CD4-positive, alpha-beta T cell (primary cell): Measurements from ENCODE around the gene UGT1A10. TPM values are rescaled to one million over a fixed set of nuclear protein-coding genes. Genes with fewer than 3 reads are reported as not detected.

ENCODE experiments used
- ATAC-seq: fragments of 200-7000 bp; cut with Tn5 transposase; one replicate; pipeline ENCODE4 v1.10.0; 2022; ENCODE audit warnings: mild to moderate bottlenecking; ENCODE audit not compliant: poor library complexity
- CTCF ChIA-PET: fragments of 350-600 bp; sonication (Branson Sonifier 250); formaldehyde crosslinking; loops from one replicate; lab custom pipeline; 2021; ENCODE audit warnings: antibody characterized with exemption, inconsistent platforms; lab: Charles Lee
- POLR2A ChIA-PET: fragments of 350-600 bp; sonication (Branson Sonifier 250); formaldehyde crosslinking; loops from one replicate; lab custom pipeline; 2021; ENCODE audit warnings: antibody characterized with exemption, inconsistent platforms; lab: Charles Lee
- DNase-seq, 14 experiments: peaks; one replicate each; pipeline ENCODE4 v3.0.0-alpha.2; 2013 to 2020; ENCODE audit warnings: mixed read lengths in 2 of 14
- H3K27ac ChIP-seq, 2 donors: one replicate each; pipeline versions ENCODE4 v1.5.1 to v1.7.0; 2013; ENCODE audit warnings: low read length in 2 of 2, low read depth in 1 of 2, mild to moderate bottlenecking in 1 of 2
- H3K27me3 ChIP-seq, 2 experiments: 1 replicate in 1 of 2; 2 replicates in 1 of 2; pipeline versions ENCODE4 v1.6.1 to v1.7.0; 2013; ENCODE audit warnings: low read length in 2 of 2, control low read depth in 1 of 2, mild to moderate bottlenecking in 1 of 2, moderate library complexity in 1 of 2; ENCODE audit not compliant: insufficient read depth in 2 of 2, control insufficient read depth in 1 of 2
- H3K36me3 ChIP-seq: one replicate; pipeline ENCODE4 v1.6.1; 2013; ENCODE audit warnings: low read length, control low read depth; ENCODE audit not compliant: insufficient read depth
- H3K4me1 ChIP-seq: one replicate; pipeline ENCODE4 v1.6.1; 2013; ENCODE audit warnings: low read length, control low read depth; ENCODE audit not compliant: insufficient read depth
- H3K4me3 ChIP-seq: one replicate; pipeline ENCODE4 v1.5.1; 2013; ENCODE audit warnings: mild to moderate bottlenecking, low read length, moderate library complexity
- H3K9me3 ChIP-seq, 2 experiments: 1 replicate in 1 of 2; 2 replicates in 1 of 2; pipeline versions ENCODE4 v1.6.1 to v1.7.0; 2013; ENCODE audit warnings: low read length in 2 of 2, mild to moderate bottlenecking in 2 of 2, control low read depth in 1 of 2, moderate library complexity in 1 of 2; ENCODE audit not compliant: control insufficient read depth in 1 of 2, insufficient read depth in 1 of 2
- H3K27ac Mint-ChIP-seq: one replicate; pipeline ENCODE4 v1.8.0; 2020; ENCODE audit warnings: mixed read lengths
- H3K27me3 Mint-ChIP-seq: one replicate; pipeline ENCODE4 v1.8.0; 2021; ENCODE audit warnings: mixed read lengths
- H3K36me3 Mint-ChIP-seq: one replicate; pipeline ENCODE4 v1.8.0; 2021; ENCODE audit warnings: low read depth, mixed read lengths
- H3K4me1 Mint-ChIP-seq: one replicate; pipeline ENCODE4 v1.8.0; 2021; ENCODE audit warnings: low read depth, mixed read lengths
- H3K4me3 Mint-ChIP-seq: one replicate; pipeline ENCODE4 v1.8.0; 2020; ENCODE audit warnings: mild to moderate bottlenecking, mixed read lengths
- H3K9me3 Mint-ChIP-seq: one replicate; pipeline ENCODE4 v1.8.0; 2020; ENCODE audit warnings: mixed read lengths
- intact Hi-C, 2 experiments: fragments of 100-400 bp; cut with DNase I in 1 of 2; cut with micrococcal nuclease in 1 of 2; formaldehyde crosslinking; loops; one replicate each; pipeline versions ENCODE4 v1.15.1 to v1.9.0; 2023 to 2025; cut with DNase I, micrococcal nuclease
- total RNA-seq, 174 experiments: library from RNA in 2 of 174; stranded (reverse) in 2 of 174; gene quantifications; one replicate each; pipeline ENCODE4 v1.2.3 and lab custom pipeline; 2021 to 2026
- TF ChIP-seq, protein P1 (sequence below): fragments of 200-600 bp; IDR thresholded peaks from one replicate; pipeline ENCODE4 v1.8.0; 2022; ENCODE audit warnings: antibody characterized with exemption, mild to moderate bottlenecking

The UGT1A10 gene
- total RNA-seq, 2 experiments from 2014 or later, result not detected

DNA sequence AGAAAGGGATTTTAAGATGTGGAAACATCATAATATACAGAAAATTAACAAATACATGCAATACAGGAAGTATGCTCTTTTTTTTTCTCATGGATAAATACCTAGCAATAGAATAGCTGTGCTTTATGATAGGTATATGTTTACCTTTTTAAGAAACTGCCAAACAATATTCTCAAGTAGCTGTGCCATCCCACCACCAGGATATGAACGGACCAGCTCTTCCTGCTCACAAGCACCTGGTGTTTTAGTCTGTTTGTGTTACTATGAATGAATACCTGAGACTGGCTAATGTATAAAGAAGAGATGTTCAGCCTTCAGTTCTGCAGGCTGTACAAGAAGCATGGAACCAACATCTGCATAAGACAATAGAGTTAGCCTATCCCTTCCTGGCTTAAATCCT lies 38.7 kb upstream of the UGT1A10 start:
- Mint-ChIP-seq H3K4me3 (no peak overlapping the region), H3K27me3 (peaks cover 20% of the 10 kb centered on the region), H3K4me1 (no peaks in the 10 kb centered on the region), H3K9me3 (peaks cover 2% of the 10 kb centered on the region), H3K36me3 (no peaks in the 10 kb centered on the region), H3K27ac (no peak overlapping the region)
- Histone ChIP-seq H3K4me3 (no peak overlapping the region), H3K4me1 (no peaks in the 10 kb centered on the region), H3K27me3 (peaks cover 0 to 7% of the 10 kb centered on the region in 2 experiments), H3K9me3 (no peaks in the 10 kb centered on the region), H3K36me3 (no peaks in the 10 kb centered on the region), H3K27ac (no peak overlapping the region)
- POLR2A ChIA-PET, result no interaction called here
- ATAC-seq, result no peak
- intact Hi-C loops, result no loop called here
- no peak for DNase-seq
- CTCF ChIA-PET, result no interaction called here
- TF ChIP-seq, protein P1, sequence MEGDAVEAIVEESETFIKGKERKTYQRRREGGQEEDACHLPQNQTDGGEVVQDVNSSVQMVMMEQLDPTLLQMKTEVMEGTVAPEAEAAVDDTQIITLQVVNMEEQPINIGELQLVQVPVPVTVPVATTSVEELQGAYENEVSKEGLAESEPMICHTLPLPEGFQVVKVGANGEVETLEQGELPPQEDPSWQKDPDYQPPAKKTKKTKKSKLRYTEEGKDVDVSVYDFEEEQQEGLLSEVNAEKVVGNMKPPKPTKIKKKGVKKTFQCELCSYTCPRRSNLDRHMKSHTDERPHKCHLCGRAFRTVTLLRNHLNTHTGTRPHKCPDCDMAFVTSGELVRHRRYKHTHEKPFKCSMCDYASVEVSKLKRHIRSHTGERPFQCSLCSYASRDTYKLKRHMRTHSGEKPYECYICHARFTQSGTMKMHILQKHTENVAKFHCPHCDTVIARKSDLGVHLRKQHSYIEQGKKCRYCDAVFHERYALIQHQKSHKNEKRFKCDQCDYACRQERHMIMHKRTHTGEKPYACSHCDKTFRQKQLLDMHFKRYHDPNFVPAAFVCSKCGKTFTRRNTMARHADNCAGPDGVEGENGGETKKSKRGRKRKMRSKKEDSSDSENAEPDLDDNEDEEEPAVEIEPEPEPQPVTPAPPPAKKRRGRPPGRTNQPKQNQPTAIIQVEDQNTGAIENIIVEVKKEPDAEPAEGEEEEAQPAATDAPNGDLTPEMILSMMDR, result no peak

DNA sequence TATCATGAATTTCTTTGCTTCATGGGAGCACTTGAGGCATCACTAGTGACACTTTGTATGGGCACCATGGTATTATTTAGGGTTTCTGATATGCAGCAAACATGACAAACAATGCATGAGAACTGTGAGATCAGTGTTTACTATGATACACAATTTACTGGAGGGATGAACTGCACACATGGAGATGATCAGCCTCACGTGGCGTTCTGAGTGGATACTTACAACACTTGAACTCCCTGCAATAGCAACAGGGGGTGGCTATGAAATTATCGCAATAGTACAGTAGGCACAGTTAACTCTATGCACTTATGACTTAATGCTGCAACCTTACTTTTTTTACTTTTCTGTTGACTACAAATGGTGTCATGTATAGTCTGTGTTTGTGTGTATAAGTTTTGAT lies 37.3 kb upstream of the UGT1A10 start:
- H3K27me3 Mint-ChIP-seq, result peaks cover 23% of the 10 kb centered on the region
- H3K4me3 Mint-ChIP-seq, result no peak overlapping the region
- intact Hi-C loops, result no loop called here
- H3K27ac Mint-ChIP-seq, result no peak overlapping the region
- peaks cover 4% of the 10 kb centered on the region for H3K9me3 Mint-ChIP-seq
- ATAC-seq, result no peak
- no peaks in the 10 kb centered on the region for H3K9me3 ChIP-seq
- no peaks in the 10 kb centered on the region for H3K4me1 Mint-ChIP-seq
- no peaks in the 10 kb centered on the region for H3K36me3 Mint-ChIP-seq
- peaks cover 0 to 5% of the 10 kb centered on the region in 2 experiments for H3K27me3 ChIP-seq
- ChIA-PET CTCF (no interaction called here), POLR2A (no interaction called here)
- H3K36me3 ChIP-seq, result no peaks in the 10 kb centered on the region
- no peaks in the 10 kb centered on the region for H3K4me1 ChIP-seq
- TF ChIP-seq, protein P1, result no peak
- H3K4me3 ChIP-seq, result no peak overlapping the region
- H3K27ac ChIP-seq, result no peak overlapping the region
- DNase-seq, result no peak

DNA sequence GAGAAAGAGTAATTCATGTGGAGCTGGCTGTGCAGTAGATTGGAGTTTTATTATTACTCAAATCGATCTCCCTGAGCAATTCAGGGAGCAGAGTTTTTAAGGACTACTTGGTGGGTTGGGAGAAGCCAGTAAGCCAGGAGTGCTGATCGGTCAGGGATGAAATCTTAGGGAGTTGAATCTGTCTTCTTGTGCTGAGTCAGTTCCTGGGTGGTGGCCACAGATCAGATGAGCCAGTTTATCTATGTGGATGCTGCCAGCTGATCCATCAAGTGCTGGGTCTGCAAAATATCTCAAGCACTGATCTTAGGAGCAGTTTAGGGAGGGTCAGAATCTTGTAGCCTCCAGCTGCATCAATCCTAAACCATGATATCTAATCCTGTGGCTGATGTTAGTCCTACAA lies 35.9 kb upstream of the UGT1A10 start:
- Histone ChIP-seq H3K27me3 (peaks cover 0 to 5% of the 10 kb centered on the region in 2 experiments), H3K27ac (no peak overlapping the region), H3K9me3 (no peaks in the 10 kb centered on the region), H3K4me3 (no peak overlapping the region), H3K4me1 (no peaks in the 10 kb centered on the region), H3K36me3 (no peaks in the 10 kb centered on the region)
- Mint-ChIP-seq H3K4me1 (no peaks in the 10 kb centered on the region), H3K36me3 (no peaks in the 10 kb centered on the region), H3K27ac (no peak overlapping the region), H3K4me3 (no peak overlapping the region), H3K27me3 (peaks cover 29% of the 10 kb centered on the region), H3K9me3 (peaks cover 4% of the 10 kb centered on the region)
- TF ChIP-seq, protein P1, result no peak
- CTCF ChIA-PET, result no interaction called here
- DNase-seq (no peak), ATAC-seq (no peak)
- POLR2A ChIA-PET, result no interaction called here
- intact Hi-C loops, result no loop called here
